PC-9 (cell line): ENCODE measurements around the gene EHMT1.

ENCODE experiments used
- EZH2 ChIP-seq: fragments of 200-600 bp; sonication (generic); IDR thresholded peaks from 2 replicates; pipeline ENCODE4 v1.8.0; 2017; ENCODE audit warnings: antibody characterized with exemption, low read depth
- TF ChIP-seq, protein P1 (sequence below): fragments of 200-600 bp; sonication (generic); conservative IDR thresholded peaks from 2 replicates; pipeline ENCODE4 v1.6.1; 2017; ENCODE audit warnings: mixed run types, antibody characterized with exemption, mild to moderate bottlenecking, moderate library complexity

- TF ChIP-seq, protein P1, sequence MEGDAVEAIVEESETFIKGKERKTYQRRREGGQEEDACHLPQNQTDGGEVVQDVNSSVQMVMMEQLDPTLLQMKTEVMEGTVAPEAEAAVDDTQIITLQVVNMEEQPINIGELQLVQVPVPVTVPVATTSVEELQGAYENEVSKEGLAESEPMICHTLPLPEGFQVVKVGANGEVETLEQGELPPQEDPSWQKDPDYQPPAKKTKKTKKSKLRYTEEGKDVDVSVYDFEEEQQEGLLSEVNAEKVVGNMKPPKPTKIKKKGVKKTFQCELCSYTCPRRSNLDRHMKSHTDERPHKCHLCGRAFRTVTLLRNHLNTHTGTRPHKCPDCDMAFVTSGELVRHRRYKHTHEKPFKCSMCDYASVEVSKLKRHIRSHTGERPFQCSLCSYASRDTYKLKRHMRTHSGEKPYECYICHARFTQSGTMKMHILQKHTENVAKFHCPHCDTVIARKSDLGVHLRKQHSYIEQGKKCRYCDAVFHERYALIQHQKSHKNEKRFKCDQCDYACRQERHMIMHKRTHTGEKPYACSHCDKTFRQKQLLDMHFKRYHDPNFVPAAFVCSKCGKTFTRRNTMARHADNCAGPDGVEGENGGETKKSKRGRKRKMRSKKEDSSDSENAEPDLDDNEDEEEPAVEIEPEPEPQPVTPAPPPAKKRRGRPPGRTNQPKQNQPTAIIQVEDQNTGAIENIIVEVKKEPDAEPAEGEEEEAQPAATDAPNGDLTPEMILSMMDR: no peak
- TF ChIP-seq EZH2: no peak
These were observed 82.1 kb downstream of the EHMT1 start for GRCh38 chr9:137700911-137701310.
